H1 (cell line): ENCODE measurements around the gene LCN2. TPM values are rescaled to one million over a fixed set of nuclear protein-coding genes. Genes with fewer than 3 reads are reported as not detected.

Source experiments
- CBX5 ChIP-seq: fragments of 300-800, 300-1000 bp; sonication (generic); IDR thresholded peaks from 2 replicates; pipeline ENCODE4 v1.7.1; 2016; ENCODE audit warnings: antibody characterized with exemption, low read length, low read depth
- EGR1 ChIP-seq: IDR thresholded peaks from 2 replicates; pipeline ENCODE4 v1.6.1; 2011; ENCODE audit warnings: low read depth, low read length, borderline replicate concordance
- EP300 ChIP-seq, 2 experiments: IDR thresholded peaks; 1 replicate in 1 of 2; 2 replicates in 1 of 2; pipeline ENCODE4 v1.6.1; 2011 to 2012; ENCODE audit warnings: low read depth in 2 of 2, low read length in 2 of 2, mild to moderate bottlenecking in 2 of 2, borderline replicate concordance in 1 of 2, inconsistent platforms in 1 of 2, moderate library complexity in 1 of 2
- EZH2 ChIP-seq: fragments of 200-600 bp; sonication (generic); IDR thresholded peaks from 2 replicates; pipeline ENCODE4 v1.7.1; 2012; ENCODE audit warnings: low read depth, mild to moderate bottlenecking, moderate library complexity, low read length, inconsistent platforms; ENCODE audit not compliant: severe bottlenecking
- SP2 ChIP-seq: IDR thresholded peaks from 2 replicates; pipeline ENCODE4 v1.6.1; 2012; ENCODE audit warnings: mild to moderate bottlenecking, low read length, inconsistent platforms
- polyA plus RNA-seq, 7 experiments: library from polyadenylated mRNA; depleted of rRNA in 3 of 7; stranded (reverse) in 5 of 7; unstranded in 2 of 7; fragments of >200 nt in 5 of 7; fragments of 200-250 nt in 2 of 7; gene quantifications; 1 replicate in 5 of 7; 2 replicates in 1 of 7; 4 replicates in 1 of 7; pipeline versions ENCODE4 v1.2.1 to v1.2.3, GENCODE V29; 2011 to 2013; ENCODE audit warnings: missing spikeins in 2 of 7, mixed read lengths in 2 of 7
- total RNA-seq: library from RNA; stranded (reverse); fragmentation: NEBNext Ultra II Directional; extraction: Animal tissue kit (Norgen Biotek cat#: 25700); gene quantifications from 2 replicates; pipeline ENCODE4 v1.2.1, GENCODE V29; 2021
- TF ChIP-seq, protein P1 (sequence below): fragments of 300-600 bp; sonication (generic); IDR thresholded peaks from 2 replicates; pipeline ENCODE4 v1.7.1; 2012; ENCODE audit warnings: low read length, moderate library complexity, mild to moderate bottlenecking, inconsistent platforms; ENCODE audit not compliant: insufficient replicate concordance
- TF ChIP-seq, protein P2 (sequence below): IDR thresholded peaks from 2 replicates; pipeline ENCODE4 v1.6.1; 2011; ENCODE audit warnings: low read length, improper control_type of control experiment

The LCN2 gene
- total and polyA plus RNA-seq, 2 of the 8 experiments (the other 6 are each of a cell fraction or from before 2014, with no cell fraction given): 1.1 to 1.6 TPM

DNA sequence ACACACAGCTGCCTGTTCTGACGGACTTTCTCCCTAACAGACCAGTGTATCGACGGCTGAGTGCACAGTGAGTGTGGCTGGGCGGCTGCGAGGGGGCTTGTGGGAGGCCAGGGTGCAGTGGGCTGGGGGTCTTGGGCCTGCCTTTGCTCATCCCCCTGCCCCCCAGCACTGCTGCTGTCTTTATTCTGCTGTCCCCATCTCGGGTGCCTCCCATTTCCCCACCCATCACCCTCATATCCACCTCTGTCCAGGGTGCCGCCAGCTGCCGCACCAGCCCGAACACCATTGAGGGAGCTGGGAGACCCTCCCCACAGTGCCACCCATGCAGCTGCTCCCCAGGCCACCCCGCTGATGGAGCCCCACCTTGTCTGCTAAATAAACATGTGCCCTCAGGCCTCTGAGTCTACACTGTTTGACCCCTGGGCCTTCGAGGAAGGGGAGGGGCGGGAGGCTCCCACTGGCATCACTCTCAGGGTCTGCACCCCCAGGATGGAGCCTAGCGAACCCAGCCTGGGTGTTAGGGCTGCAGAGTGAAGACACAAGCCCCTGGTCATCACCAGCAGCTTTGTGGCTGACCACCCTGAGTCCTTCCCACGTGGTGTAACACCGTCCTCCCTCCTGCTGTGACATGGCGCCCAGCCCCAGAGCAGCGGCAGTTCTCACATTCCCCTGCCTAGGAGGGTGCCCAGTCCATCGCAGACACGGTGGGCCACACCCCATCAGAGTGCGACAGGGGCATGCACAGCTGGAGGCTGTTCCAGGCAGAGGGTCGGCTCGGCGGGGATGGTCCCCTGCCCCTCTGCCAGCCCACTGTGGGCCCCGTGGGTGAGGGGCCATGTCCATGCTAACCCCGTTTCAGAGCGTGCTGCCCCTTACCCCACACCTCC, 4.0 kb downstream of the LCN2 start (continued):
- TF ChIP-seq, protein P1, sequence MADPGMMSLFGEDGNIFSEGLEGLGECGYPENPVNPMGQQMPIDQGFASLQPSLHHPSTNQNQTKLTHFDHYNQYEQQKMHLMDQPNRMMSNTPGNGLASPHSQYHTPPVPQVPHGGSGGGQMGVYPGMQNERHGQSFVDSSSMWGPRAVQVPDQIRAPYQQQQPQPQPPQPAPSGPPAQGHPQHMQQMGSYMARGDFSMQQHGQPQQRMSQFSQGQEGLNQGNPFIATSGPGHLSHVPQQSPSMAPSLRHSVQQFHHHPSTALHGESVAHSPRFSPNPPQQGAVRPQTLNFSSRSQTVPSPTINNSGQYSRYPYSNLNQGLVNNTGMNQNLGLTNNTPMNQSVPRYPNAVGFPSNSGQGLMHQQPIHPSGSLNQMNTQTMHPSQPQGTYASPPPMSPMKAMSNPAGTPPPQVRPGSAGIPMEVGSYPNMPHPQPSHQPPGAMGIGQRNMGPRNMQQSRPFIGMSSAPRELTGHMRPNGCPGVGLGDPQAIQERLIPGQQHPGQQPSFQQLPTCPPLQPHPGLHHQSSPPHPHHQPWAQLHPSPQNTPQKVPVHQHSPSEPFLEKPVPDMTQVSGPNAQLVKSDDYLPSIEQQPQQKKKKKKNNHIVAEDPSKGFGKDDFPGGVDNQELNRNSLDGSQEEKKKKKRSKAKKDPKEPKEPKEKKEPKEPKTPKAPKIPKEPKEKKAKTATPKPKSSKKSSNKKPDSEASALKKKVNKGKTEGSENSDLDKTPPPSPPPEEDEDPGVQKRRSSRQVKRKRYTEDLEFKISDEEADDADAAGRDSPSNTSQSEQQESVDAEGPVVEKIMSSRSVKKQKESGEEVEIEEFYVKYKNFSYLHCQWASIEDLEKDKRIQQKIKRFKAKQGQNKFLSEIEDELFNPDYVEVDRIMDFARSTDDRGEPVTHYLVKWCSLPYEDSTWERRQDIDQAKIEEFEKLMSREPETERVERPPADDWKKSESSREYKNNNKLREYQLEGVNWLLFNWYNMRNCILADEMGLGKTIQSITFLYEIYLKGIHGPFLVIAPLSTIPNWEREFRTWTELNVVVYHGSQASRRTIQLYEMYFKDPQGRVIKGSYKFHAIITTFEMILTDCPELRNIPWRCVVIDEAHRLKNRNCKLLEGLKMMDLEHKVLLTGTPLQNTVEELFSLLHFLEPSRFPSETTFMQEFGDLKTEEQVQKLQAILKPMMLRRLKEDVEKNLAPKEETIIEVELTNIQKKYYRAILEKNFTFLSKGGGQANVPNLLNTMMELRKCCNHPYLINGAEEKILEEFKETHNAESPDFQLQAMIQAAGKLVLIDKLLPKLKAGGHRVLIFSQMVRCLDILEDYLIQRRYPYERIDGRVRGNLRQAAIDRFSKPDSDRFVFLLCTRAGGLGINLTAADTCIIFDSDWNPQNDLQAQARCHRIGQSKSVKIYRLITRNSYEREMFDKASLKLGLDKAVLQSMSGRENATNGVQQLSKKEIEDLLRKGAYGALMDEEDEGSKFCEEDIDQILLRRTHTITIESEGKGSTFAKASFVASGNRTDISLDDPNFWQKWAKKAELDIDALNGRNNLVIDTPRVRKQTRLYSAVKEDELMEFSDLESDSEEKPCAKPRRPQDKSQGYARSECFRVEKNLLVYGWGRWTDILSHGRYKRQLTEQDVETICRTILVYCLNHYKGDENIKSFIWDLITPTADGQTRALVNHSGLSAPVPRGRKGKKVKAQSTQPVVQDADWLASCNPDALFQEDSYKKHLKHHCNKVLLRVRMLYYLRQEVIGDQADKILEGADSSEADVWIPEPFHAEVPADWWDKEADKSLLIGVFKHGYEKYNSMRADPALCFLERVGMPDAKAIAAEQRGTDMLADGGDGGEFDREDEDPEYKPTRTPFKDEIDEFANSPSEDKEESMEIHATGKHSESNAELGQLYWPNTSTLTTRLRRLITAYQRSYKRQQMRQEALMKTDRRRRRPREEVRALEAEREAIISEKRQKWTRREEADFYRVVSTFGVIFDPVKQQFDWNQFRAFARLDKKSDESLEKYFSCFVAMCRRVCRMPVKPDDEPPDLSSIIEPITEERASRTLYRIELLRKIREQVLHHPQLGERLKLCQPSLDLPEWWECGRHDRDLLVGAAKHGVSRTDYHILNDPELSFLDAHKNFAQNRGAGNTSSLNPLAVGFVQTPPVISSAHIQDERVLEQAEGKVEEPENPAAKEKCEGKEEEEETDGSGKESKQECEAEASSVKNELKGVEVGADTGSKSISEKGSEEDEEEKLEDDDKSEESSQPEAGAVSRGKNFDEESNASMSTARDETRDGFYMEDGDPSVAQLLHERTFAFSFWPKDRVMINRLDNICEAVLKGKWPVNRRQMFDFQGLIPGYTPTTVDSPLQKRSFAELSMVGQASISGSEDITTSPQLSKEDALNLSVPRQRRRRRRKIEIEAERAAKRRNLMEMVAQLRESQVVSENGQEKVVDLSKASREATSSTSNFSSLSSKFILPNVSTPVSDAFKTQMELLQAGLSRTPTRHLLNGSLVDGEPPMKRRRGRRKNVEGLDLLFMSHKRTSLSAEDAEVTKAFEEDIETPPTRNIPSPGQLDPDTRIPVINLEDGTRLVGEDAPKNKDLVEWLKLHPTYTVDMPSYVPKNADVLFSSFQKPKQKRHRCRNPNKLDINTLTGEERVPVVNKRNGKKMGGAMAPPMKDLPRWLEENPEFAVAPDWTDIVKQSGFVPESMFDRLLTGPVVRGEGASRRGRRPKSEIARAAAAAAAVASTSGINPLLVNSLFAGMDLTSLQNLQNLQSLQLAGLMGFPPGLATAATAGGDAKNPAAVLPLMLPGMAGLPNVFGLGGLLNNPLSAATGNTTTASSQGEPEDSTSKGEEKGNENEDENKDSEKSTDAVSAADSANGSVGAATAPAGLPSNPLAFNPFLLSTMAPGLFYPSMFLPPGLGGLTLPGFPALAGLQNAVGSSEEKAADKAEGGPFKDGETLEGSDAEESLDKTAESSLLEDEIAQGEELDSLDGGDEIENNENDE: no peak
- no peak for TF ChIP-seq SP2
- TF ChIP-seq EGR1: no peak
- TF ChIP-seq EZH2: no peak
- no peak for TF ChIP-seq CBX5
- TF ChIP-seq, protein P2, sequence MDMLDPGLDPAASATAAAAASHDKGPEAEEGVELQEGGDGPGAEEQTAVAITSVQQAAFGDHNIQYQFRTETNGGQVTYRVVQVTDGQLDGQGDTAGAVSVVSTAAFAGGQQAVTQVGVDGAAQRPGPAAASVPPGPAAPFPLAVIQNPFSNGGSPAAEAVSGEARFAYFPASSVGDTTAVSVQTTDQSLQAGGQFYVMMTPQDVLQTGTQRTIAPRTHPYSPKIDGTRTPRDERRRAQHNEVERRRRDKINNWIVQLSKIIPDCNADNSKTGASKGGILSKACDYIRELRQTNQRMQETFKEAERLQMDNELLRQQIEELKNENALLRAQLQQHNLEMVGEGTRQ: no peak
- no peak for TF ChIP-seq EP300 (IDR thresholded peaks at IDR 0.05; ENCODE audit: borderline replicate concordance in 1 of 2, low read depth in 2 of 2, low read length in 2 of 2)
